ES-I3 (cell line): Measurements from ENCODE around the gene PIK3AP1.

Source experiments
- H3K36me3 ChIP-seq: 2 replicates; pipeline ENCODE4 v1.6.1; 2013; ENCODE audit warnings: mild to moderate bottlenecking, low read length, control low read depth, moderate library complexity; ENCODE audit not compliant: insufficient read depth
- H3K4me1 ChIP-seq: 2 replicates; pipeline ENCODE4 v1.6.1; 2013; ENCODE audit warnings: mild to moderate bottlenecking, control low read depth, low read length; ENCODE audit not compliant: insufficient read depth
- H3K9ac ChIP-seq: 2 replicates; pipeline ENCODE4 v1.6.1; 2013; ENCODE audit warnings: low read depth, mild to moderate bottlenecking, low read length, moderate library complexity
- H3K9me3 ChIP-seq: 2 replicates; pipeline ENCODE4 v1.6.1; 2013; ENCODE audit warnings: mild to moderate bottlenecking, low read length, moderate library complexity; ENCODE audit not compliant: control insufficient read depth, insufficient read depth

The PIK3AP1 gene

DNA sequence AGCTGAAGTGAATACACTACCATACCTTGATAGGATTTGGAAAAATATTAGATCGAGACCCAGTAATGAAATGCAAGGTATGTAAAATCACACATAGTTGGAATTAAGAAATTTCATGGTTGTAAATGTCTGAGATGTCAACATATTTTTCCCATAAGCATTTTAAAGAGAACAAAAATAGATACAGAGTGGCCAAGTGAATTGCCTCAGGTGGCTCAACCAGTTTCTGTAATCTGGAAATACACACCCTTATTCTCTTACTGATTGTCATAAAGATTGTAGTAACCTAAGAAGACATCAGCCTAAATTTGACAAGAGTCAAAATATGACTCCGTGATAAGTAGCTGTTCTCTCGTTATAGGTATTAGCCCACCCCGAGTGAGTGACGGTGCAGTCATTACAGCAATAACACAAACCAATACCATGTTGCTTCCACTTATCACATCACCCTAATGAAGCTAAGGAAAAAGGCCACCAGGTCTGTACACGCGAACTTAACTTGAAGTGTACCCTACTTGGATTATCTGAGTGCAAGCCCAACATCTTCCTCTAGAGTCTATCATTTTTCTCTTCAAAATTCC is 23.4 kb downstream of the PIK3AP1 start:
- no peak overlapping the region for H3K9ac ChIP-seq
- H3K36me3 ChIP-seq = no peaks in the 10 kb centered on the region
- H3K9me3 ChIP-seq = no peaks in the 10 kb centered on the region
- 0 out of 2 replicates have a peak, but pooled peaks cover 3% of the 10 kb centered on the region for H3K4me1 ChIP-seq

DNA sequence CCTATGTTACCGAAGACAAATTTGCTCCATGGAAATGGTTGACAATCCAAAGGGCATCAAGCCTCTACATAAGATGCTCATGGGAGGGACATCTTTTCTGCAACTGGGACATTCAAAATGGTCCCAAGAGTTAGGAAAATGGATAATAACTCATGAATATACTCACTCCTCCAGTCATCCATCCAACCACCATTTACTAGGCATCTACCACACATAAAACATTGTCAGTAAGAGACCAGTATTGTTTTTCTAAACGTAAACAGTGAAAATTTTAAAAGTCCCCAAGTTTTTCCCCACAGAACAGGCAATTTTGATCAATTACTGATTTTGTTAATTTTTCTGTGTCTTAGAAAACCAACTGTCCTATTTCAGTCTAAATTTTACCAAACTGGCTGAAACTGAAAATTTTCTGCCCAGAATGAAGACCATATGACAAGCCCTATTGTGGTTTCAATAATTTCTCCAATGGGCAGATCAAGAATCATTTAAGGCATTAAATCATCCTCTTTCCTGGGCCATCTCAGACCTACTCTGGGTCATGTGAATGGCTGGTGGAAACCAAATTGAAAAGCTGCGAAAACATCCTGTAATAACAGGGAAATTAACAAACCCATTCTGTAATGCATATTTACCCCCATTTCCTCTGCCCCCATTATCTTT is 24.2 kb downstream of the PIK3AP1 start:
- H3K9me3 ChIP-seq = no peaks in the 10 kb centered on the region
- peaks cover 4% of the 10 kb centered on the region; the same call in 1 of the 2 replicates for H3K4me1 ChIP-seq
- H3K9ac ChIP-seq = no peak overlapping the region
- H3K36me3 ChIP-seq = no peaks in the 10 kb centered on the region

GRCh38 chr10:96695366-96695765 is 24.9 kb downstream of the PIK3AP1 start:
- peaks cover 8% of the 10 kb centered on the region; the same call in 1 of the 2 replicates for H3K4me1 ChIP-seq
- no peaks in the 10 kb centered on the region for H3K9me3 ChIP-seq
- H3K9ac ChIP-seq = no peak overlapping the region
- no peaks in the 10 kb centered on the region for H3K36me3 ChIP-seq

GRCh38 chr10:96693431-96693830 is 26.9 kb downstream of the PIK3AP1 start:
- Histone ChIP-seq H3K9me3 (no peaks in the 10 kb centered on the region), H3K4me1 (peaks cover 8% of the 10 kb centered on the region; the same call in 1 of the 2 replicates), H3K36me3 (no peaks in the 10 kb centered on the region), H3K9ac (no peak overlapping the region)

DNA sequence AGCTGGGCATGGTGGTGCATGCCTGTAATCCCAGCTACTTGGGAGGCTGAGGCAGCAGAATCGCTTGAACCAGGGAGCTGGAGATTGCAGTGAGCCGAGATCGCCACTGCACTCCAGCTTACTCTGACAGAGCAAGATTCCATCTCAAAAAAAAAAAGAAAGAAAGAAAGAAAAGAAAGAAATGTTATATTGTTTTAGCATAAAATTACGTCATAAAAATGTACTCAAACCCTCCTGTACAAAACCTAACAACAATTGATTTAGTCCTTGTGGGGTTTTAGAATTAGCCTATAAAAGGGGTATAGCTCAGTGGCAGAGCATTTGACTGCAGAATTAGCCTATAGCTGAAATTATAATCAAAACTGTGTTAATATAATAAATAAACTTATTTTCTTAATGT is 27.9 kb downstream of the PIK3AP1 start:
- H3K36me3 ChIP-seq = no peaks in the 10 kb centered on the region
- peaks cover 8% of the 10 kb centered on the region; the same call in 1 of the 2 replicates for H3K4me1 ChIP-seq
- H3K9me3 ChIP-seq = no peaks in the 10 kb centered on the region

GRCh38 chr10:96691761-96692160 is 28.6 kb downstream of the PIK3AP1 start:
- no peaks in the 10 kb centered on the region for H3K36me3 ChIP-seq
- no peaks in the 10 kb centered on the region for H3K9me3 ChIP-seq
- H3K4me1 ChIP-seq = peaks cover 8% of the 10 kb centered on the region; the same call in 1 of the 2 replicates
- no peak overlapping the region for H3K9ac ChIP-seq

More for the DNA sequence above, 27.9 kb downstream of the PIK3AP1 start:
- H3K9ac ChIP-seq = no peak overlapping the region

DNA sequence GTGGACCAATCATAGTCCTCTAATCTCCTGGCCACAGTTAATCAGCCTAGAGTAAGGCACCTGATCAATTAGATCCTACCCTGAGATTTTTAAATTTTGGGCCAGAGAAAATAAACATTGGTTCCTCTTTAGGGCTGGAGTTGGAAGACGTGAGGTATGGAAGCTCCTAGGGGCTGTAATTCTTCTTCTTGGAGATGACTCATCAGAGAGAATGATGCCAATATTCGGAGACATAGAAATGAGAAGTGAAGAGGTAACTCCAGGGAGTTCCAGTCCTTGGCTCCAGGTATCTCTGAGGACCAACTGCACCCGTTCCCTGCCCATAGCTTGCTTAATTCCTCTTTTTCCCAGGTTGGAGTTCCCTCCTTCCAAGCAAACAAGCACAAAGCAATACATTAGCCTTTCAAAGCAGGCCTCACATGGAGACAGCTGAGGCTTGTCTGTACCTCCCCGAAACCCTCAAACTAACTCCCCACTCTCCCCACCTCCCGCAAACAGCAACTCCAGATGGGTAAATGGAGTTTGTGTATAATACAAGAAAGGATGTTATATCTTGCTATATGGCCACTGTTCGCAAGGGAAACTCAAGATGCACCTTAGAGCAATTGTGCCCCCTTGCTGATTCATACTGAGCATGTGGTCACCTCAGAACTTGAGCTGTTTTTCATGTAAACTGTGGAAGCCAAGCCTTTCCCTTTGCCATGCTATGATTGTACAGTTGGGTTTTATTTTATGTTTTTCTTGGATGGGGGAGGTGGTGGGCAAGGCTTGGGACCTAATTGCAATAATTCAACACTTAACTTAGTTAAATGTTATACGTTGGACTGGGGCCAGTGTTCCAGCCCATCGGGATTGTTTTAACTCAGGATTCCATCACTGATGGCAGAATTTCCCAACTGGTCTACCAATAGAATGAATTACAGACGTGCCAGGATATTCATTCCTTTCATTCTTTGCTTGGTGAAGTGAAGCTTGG is 29.3 kb downstream of the PIK3AP1 start:
- Histone ChIP-seq H3K36me3 (no peaks in the 10 kb centered on the region), H3K4me1 (peaks cover 8% of the 10 kb centered on the region; the same call in 1 of the 2 replicates), H3K9ac (no peak overlapping the region), H3K9me3 (no peaks in the 10 kb centered on the region)

GRCh38 chr10:96688789-96689188 is 31.5 kb downstream of the PIK3AP1 start:
- Histone ChIP-seq H3K9ac (no peak overlapping the region), H3K9me3 (no peaks in the 10 kb centered on the region), H3K36me3 (no peaks in the 10 kb centered on the region), H3K4me1 (peaks cover 8% of the 10 kb centered on the region; the same call in 1 of the 2 replicates)

DNA sequence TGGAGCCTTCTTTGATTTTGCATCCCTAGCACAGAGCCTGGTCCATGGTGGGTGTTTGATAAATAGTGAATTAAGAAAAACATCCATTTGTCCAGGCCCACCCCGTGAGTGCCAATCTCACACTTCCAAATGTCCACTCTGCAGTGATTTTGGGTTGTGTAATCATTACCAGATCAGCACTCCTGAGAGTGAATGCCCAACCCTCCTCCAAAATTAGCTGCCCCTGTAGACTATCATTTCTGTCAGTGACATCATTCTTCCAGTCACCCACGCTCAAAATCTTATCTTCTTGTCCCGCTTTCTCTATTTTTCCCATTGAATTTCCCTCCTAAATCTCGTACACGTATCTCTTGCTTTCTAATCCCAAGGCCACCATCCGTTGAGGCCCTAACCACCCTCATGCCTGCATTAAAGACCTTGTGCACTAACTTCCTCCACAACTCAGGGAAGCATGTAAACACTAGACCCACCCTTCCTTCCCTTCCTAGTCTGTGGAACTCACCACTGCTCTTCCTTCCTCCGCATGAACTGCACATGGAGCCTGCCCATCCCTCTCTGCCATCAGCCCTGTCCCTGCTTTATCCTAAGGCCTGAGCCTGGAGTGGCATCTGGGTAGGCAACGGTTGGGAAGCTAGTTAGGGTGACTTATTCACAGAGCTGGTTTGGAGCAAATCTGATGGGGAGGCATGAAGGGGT is 32.8 kb downstream of the PIK3AP1 start:
- Histone ChIP-seq H3K36me3 (no peaks in the 10 kb centered on the region), H3K4me1 (peaks cover 9% of the 10 kb centered on the region; the same call in 1 of the 2 replicates), H3K9me3 (no peaks in the 10 kb centered on the region), H3K9ac (no peak overlapping the region)

- H3K9me3 ChIP-seq = no peaks in the 10 kb centered on the region
- H3K4me1 ChIP-seq = peaks cover 12% of the 10 kb centered on the region; the same call in 1 of the 2 replicates
- no peaks in the 10 kb centered on the region for H3K36me3 ChIP-seq
- no peak overlapping the region for H3K9ac ChIP-seq
Observed at GRCh38 chr10:96686514-96686913, 33.8 kb downstream of the PIK3AP1 start.

DNA sequence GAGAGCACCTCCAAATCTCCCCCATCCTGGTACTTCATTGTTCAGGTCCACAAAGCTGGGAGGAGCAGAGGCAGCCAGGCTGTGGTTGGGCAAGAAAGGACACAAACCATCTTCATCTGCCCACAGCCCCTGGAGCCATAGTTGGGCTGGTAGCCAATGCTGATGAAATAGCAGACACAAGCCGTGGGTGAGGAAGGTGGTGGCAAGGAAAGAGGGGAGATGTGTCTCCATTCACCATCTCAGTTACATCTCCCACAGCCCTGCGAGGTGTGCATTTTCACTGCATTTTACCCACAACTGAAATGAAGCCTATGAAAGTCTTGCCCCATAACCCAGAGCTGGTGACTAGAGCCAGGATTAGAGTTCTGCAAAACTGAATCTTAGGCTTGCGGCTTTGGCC is 35.0 kb downstream of the PIK3AP1 start:
- Histone ChIP-seq H3K4me1 (peaks cover 4% of the 10 kb centered on the region; the same call in 1 of the 2 replicates), H3K9me3 (no peaks in the 10 kb centered on the region), H3K36me3 (no peaks in the 10 kb centered on the region), H3K9ac (no peak overlapping the region)

DNA sequence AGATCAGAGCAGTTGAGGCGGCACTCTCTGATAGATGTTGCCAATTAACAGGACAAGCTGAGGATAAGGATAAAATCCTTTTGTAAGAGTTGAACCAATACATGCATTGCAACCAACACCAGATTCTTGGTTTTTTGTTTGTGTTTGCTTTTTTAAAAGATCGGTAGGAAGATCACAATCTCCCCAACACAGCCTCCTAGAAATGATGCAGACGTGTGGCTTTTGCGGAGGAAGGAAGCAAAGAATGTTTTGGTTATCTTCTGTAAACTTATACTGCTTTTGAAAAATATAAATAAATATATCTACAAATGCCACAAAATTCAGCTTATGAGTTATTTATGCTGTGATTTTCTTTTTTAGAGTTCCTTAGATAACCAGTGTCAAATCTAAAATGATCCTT is 35.5 kb downstream of the PIK3AP1 start:
- Histone ChIP-seq H3K9ac (no peak overlapping the region), H3K9me3 (no peaks in the 10 kb centered on the region), H3K4me1 (peaks cover 4% of the 10 kb centered on the region; the same call in 1 of the 2 replicates), H3K36me3 (no peaks in the 10 kb centered on the region)

DNA sequence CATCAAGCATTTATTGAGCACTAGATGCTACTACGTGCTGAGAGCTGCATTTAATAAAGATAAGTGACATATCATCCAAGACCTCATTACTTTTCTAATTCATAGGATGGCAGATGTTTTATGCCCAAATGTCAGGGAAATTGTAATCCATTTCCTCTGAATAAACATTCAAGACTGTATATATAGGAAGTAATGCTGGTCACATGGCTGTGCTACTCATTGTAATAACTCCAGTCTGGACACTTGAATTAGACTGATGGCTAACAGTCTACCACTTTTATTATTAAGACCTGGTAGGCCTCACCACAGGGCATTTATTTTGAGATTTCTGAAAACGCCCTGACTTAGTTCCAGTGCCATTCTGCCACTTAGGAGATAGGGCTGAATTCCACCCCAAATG is 36.6 kb downstream of the PIK3AP1 start:
- H3K9ac ChIP-seq = no peak overlapping the region
- no peaks in the 10 kb centered on the region for H3K9me3 ChIP-seq
- H3K36me3 ChIP-seq = no peaks in the 10 kb centered on the region
- H3K4me1 ChIP-seq = peaks cover 4% of the 10 kb centered on the region; the same call in 1 of the 2 replicates

DNA sequence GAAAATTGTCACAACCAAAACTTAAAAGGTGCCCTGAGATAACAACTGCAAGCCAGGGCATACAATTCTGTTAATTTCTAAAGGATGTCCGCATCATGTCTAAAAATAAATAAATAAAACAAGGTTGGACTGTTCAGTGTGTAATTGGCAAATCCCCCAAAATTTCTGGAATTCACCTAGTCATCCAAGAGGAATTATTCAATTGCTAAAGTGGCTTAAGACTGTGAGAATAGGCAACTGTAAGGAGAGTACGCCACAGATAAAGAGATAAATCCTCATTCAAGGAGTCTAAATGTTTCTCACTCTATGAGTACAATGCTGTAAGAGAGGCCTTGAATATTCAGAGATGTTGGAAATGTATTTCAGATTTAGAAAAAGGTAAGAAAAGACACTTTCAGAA is 37.2 kb downstream of the PIK3AP1 start:
- no peak overlapping the region for H3K9ac ChIP-seq
- no peaks in the 10 kb centered on the region for H3K9me3 ChIP-seq
- peaks cover 4% of the 10 kb centered on the region; the same call in 1 of the 2 replicates for H3K4me1 ChIP-seq
- no peaks in the 10 kb centered on the region for H3K36me3 ChIP-seq
